HEK293T (cell line): ENCODE results near the gene SPATA1.

Experiments
- ARNT ChIP-seq: fragments of 450-650 bp; IDR thresholded peaks from 2 replicates; pipeline ENCODE4 v1.6.1; 2017; ENCODE audit warnings: mild to moderate bottlenecking
- BHLHE40 ChIP-seq: fragments of 450-650 bp; IDR thresholded peaks from 2 replicates; pipeline ENCODE4 v1.6.1; 2016; ENCODE audit warnings: mild to moderate bottlenecking, moderate library complexity, borderline replicate concordance
- ELF4 ChIP-seq: fragments of 450-650 bp; IDR thresholded peaks from 2 replicates; pipeline ENCODE4 v1.6.1; 2017; ENCODE audit warnings: antibody characterized with exemption
- FOXA1 ChIP-seq: fragments of 450-650 bp; IDR thresholded peaks from 2 replicates; pipeline ENCODE4 v1.6.1; 2016; ENCODE audit warnings: mild to moderate bottlenecking
- FOXK2 ChIP-seq: fragments of 450-650 bp; IDR thresholded peaks from 2 replicates; pipeline ENCODE4 v1.6.1; 2016; ENCODE audit warnings: mild to moderate bottlenecking
- HDGF ChIP-seq: fragments of 450-650 bp; IDR thresholded peaks from 2 replicates; pipeline ENCODE4 v1.6.1; 2017; ENCODE audit warnings: antibody characterized with exemption, borderline replicate concordance
- LEF1 ChIP-seq: fragments of 450-650 bp; IDR thresholded peaks from 2 replicates; pipeline ENCODE4 v1.6.1; 2017; ENCODE audit warnings: mild to moderate bottlenecking, borderline replicate concordance
- NFRKB ChIP-seq: fragments of 450-650 bp; IDR thresholded peaks from 2 replicates; pipeline ENCODE4 v1.6.1; 2016; ENCODE audit warnings: mild to moderate bottlenecking, moderate library complexity
- SP1 ChIP-seq: fragments of 450-650 bp; IDR thresholded peaks from 2 replicates; pipeline ENCODE4 v1.6.1; 2017
- SUZ12 ChIP-seq: fragments of 450-650 bp; IDR thresholded peaks from 2 replicates; pipeline ENCODE4 v1.6.1; 2016; ENCODE audit warnings: mild to moderate bottlenecking
- TF ChIP-seq, protein P1 (sequence below): fragments of 450-650 bp; IDR thresholded peaks from 2 replicates; pipeline ENCODE4 v1.6.1; 2016

DNA sequence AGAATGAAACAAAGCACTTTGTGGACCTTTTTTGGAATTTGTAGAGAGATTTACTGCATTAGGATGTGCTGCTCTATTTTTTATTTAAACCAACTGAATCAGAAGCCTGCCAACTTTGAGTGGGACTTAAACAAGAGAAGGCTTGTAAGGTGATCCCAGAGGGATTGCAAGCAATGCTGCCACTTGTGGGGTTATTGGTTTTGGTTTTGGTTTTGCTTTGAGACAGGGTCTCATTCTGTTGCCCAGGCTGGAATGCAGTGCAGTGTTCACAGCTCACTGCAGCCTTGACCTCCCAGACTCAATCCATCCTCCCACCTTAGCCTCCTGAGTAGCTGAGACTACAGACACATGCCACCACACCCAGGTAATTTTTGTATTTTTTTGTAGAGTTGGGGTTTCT is 32.4 kb downstream of the SPATA1 start:
- TF ChIP-seq FOXA1 (no peak), SP1 (no peak), ARNT (no peak), FOXK2 (no peak), BHLHE40 (no peak), SUZ12 (no peak), LEF1 (no peak), HDGF (no peak), ELF4 (no peak), NFRKB (no peak)
- TF ChIP-seq, protein P1, sequence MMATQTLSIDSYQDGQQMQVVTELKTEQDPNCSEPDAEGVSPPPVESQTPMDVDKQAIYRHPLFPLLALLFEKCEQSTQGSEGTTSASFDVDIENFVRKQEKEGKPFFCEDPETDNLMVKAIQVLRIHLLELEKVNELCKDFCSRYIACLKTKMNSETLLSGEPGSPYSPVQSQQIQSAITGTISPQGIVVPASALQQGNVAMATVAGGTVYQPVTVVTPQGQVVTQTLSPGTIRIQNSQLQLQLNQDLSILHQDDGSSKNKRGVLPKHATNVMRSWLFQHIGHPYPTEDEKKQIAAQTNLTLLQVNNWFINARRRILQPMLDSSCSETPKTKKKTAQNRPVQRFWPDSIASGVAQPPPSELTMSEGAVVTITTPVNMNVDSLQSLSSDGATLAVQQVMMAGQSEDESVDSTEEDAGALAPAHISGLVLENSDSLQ = no peak
